Loucy (cell line): Measurements from ENCODE around the gene MYOT.

Source experiments
- H2AFZ ChIP-seq: fragments of 200-600 bp; sonication (generic); 2 replicates; pipeline ENCODE4 v1.6.0; 2016; ENCODE audit warnings: antibody characterized with exemption, mild to moderate bottlenecking, low read length, moderate library complexity
- H3F3A ChIP-seq: fragments of 200-600 bp; 2 replicates; pipeline ENCODE4 v1.6.0; 2016; ENCODE audit warnings: antibody characterized with exemption, low read depth, mild to moderate bottlenecking
- H3K27me3 ChIP-seq: fragments of 200-600 bp; sonication (generic); 2 replicates; pipeline ENCODE4 v1.6.1; 2014; ENCODE audit warnings: low read length, mild to moderate bottlenecking; ENCODE audit not compliant: insufficient read depth, poor library complexity, severe bottlenecking
- H3K36me3 ChIP-seq: fragments of 200-600 bp; sonication (generic); 2 replicates; pipeline ENCODE4 v1.6.1; 2016; ENCODE audit warnings: low read length; ENCODE audit not compliant: insufficient read depth
- H3K4me1 ChIP-seq: fragments of 200-600 bp; sonication (generic); 2 replicates; pipeline ENCODE4 v1.5.1; 2014; ENCODE audit warnings: low read length, mild to moderate bottlenecking; ENCODE audit not compliant: insufficient read depth, poor library complexity, severe bottlenecking
- H3K4me2 ChIP-seq: fragments of 200-600 bp; sonication (generic); 2 replicates; pipeline ENCODE4 v1.6.0; 2014; ENCODE audit warnings: antibody characterized with exemption, low read length, low read depth, mild to moderate bottlenecking; ENCODE audit not compliant: poor library complexity, severe bottlenecking
- H3K4me3 ChIP-seq: fragments of 200-600 bp; sonication (generic); 2 replicates; pipeline ENCODE4 v1.5.1; 2014; ENCODE audit warnings: low read length, mild to moderate bottlenecking, mixed read lengths; ENCODE audit not compliant: poor library complexity, severe bottlenecking
- H3K79me2 ChIP-seq: fragments of 200-600 bp; sonication (generic); 2 replicates; pipeline ENCODE4 v1.6.1; 2014; ENCODE audit warnings: low read length; ENCODE audit not compliant: insufficient read depth
- H3K9ac ChIP-seq: fragments of 200-600 bp; sonication (generic); 2 replicates; pipeline ENCODE4 v1.6.0; 2014; ENCODE audit warnings: mild to moderate bottlenecking, low read depth, low read length, moderate library complexity; ENCODE audit not compliant: poor library complexity, severe bottlenecking
- H3K9me2 ChIP-seq: fragments of 200-600 bp; sonication (generic); replicated peaks from 2 replicates; pipeline ENCODE4 v1.6.1; 2016; ENCODE audit warnings: low read depth, low read length, mixed read lengths
- H3K9me3 ChIP-seq: fragments of 200-600 bp; sonication (generic); 2 replicates; pipeline ENCODE4 v1.6.1; 2014; ENCODE audit warnings: mild to moderate bottlenecking, antibody characterized with exemption, low read length, low read depth; ENCODE audit not compliant: insufficient read depth
- H4K20me1 ChIP-seq: fragments of 200-600 bp; sonication (generic); 2 replicates; pipeline ENCODE4 v1.6.0; 2014; ENCODE audit warnings: antibody characterized with exemption, low read length, mild to moderate bottlenecking; ENCODE audit not compliant: insufficient read depth, poor library complexity, severe bottlenecking
- EZH2phosphoT487 ChIP-seq: fragments of 200-600 bp; IDR thresholded peaks from 2 replicates; pipeline ENCODE4 v1.6.1; 2018; ENCODE audit warnings: antibody characterized with exemption, mild to moderate bottlenecking, moderate library complexity, borderline replicate concordance
- TF ChIP-seq, protein P1 (sequence below): fragments of 200-600 bp; sonication (generic); conservative IDR thresholded peaks from 2 replicates; pipeline ENCODE4 v1.5.1; 2014; ENCODE audit warnings: mild to moderate bottlenecking, antibody characterized with exemption, low read length

MYOT gene

GRCh38 chr5:137832416-137832815 is 35.2 kb upstream of the MYOT start:
- Histone ChIP-seq H3K36me3 (no peaks in the 10 kb centered on the region), H3K4me2 (no peak overlapping the region), H3K9me2 (no peaks in the 10 kb centered on the region), H3K9ac (no peak overlapping the region), H3K79me2 (no peaks in the 10 kb centered on the region), H3K9me3 (no peaks in the 10 kb centered on the region), H2AFZ (no peak overlapping the region), H3K27me3 (no peaks in the 10 kb centered on the region), H3K4me3 (no peak overlapping the region), H3F3A (no peaks in the 10 kb centered on the region), H3K4me1 (no peaks in the 10 kb centered on the region), H4K20me1 (no peaks in the 10 kb centered on the region)
- TF ChIP-seq, protein P1, sequence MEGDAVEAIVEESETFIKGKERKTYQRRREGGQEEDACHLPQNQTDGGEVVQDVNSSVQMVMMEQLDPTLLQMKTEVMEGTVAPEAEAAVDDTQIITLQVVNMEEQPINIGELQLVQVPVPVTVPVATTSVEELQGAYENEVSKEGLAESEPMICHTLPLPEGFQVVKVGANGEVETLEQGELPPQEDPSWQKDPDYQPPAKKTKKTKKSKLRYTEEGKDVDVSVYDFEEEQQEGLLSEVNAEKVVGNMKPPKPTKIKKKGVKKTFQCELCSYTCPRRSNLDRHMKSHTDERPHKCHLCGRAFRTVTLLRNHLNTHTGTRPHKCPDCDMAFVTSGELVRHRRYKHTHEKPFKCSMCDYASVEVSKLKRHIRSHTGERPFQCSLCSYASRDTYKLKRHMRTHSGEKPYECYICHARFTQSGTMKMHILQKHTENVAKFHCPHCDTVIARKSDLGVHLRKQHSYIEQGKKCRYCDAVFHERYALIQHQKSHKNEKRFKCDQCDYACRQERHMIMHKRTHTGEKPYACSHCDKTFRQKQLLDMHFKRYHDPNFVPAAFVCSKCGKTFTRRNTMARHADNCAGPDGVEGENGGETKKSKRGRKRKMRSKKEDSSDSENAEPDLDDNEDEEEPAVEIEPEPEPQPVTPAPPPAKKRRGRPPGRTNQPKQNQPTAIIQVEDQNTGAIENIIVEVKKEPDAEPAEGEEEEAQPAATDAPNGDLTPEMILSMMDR, result no peak
- no peak for TF ChIP-seq EZH2phosphoT487

DNA sequence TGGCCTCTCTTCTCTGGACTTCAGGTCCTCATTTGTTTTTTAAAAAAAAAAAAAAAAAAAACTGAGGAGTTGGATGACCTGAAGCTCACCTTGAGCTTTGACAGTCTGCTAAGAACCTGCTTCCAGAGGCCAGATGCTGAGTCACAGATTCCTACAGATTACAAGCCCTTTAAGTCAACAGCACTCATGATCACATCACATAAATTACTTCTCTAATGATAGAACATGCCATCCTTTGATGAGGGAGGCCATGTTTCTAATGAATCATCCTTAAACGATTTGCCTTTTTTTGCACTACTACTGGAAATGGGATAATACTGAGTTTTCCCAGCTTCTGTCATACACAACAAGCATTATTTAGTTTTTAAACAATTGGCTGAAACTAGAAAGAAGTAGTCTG is 34.2 kb upstream of the MYOT start:
- H2AFZ ChIP-seq, result no peak overlapping the region
- H3K4me1 ChIP-seq, result no peaks in the 10 kb centered on the region
- H3F3A ChIP-seq, result no peaks in the 10 kb centered on the region
- no peaks in the 10 kb centered on the region for H3K27me3 ChIP-seq
- no peaks in the 10 kb centered on the region for H3K36me3 ChIP-seq
- no peaks in the 10 kb centered on the region for H4K20me1 ChIP-seq
- no peaks in the 10 kb centered on the region for H3K9me2 ChIP-seq
- no peaks in the 10 kb centered on the region for H3K79me2 ChIP-seq
- no peak overlapping the region for H3K4me2 ChIP-seq
- H3K9ac ChIP-seq, result no peak overlapping the region
- H3K9me3 ChIP-seq, result no peaks in the 10 kb centered on the region
- no peak overlapping the region for H3K4me3 ChIP-seq
- TF ChIP-seq, protein P1, result no peak
- no peak for TF ChIP-seq EZH2phosphoT487

GRCh38 chr5:137834498-137835049 is 33.1 kb upstream of the MYOT start:
- no peaks in the 10 kb centered on the region for H3K4me1 ChIP-seq
- H3K36me3 ChIP-seq, result no peaks in the 10 kb centered on the region
- H3K9me3 ChIP-seq, result no peaks in the 10 kb centered on the region
- H3F3A ChIP-seq, result no peaks in the 10 kb centered on the region
- no peak overlapping the region for H2AFZ ChIP-seq
- H3K9ac ChIP-seq, result no peak overlapping the region
- no peak overlapping the region for H3K4me2 ChIP-seq
- no peaks in the 10 kb centered on the region for H3K9me2 ChIP-seq
- no peaks in the 10 kb centered on the region for H3K27me3 ChIP-seq
- no peak for TF ChIP-seq EZH2phosphoT487
- TF ChIP-seq, protein P1, result no peak
- H3K79me2 ChIP-seq, result no peaks in the 10 kb centered on the region
- H3K4me3 ChIP-seq, result no peak overlapping the region
- H4K20me1 ChIP-seq, result no peaks in the 10 kb centered on the region
